GM19099 (cell line): ENCODE results near the gene MRPL58.

Experiments
- POLR2A ChIP-seq: IDR thresholded peaks from 3 replicates; pipeline ENCODE4 v1.6.1; 2011; ENCODE audit warnings: low read depth; ENCODE audit not compliant: insufficient read length; ENCODE audit errors: extremely low read depth

Gene MRPL58

DNA sequence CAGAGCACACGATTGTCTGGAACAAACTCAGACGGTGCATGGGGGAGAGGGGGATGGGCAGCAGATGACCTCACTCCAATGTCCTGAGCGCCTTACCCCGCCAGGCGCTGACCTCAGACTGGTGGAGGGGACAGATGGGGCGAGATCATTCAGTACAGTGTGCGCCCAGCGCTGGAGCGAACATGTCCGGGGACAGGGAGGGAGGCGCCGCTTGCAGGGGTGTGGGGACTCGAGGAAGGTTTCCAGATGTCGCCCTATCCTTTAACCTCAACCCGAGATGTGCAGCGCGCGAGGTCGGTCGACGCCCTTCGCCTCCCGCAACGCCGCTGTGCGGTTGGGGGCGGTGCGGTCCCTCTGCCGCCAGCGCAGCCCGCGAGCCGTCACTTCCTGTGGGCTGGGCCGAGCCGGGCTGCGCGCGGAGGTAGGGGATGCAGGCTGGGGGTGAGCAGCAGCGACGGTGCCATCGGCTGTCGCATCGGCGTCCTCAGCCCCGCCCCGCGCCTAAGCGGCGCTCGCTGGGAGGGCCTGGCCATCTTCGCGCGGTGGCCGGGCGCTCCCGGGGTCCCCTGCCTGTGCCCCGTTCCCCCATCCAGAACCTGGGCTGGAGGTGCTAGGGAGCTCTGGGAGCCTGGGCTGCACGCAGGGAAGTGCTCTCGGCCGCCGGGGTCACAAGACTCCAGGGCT is 30.3 kb upstream of the MRPL58 start:
- TF ChIP-seq POLR2A, result peak; percentile 10

DNA sequence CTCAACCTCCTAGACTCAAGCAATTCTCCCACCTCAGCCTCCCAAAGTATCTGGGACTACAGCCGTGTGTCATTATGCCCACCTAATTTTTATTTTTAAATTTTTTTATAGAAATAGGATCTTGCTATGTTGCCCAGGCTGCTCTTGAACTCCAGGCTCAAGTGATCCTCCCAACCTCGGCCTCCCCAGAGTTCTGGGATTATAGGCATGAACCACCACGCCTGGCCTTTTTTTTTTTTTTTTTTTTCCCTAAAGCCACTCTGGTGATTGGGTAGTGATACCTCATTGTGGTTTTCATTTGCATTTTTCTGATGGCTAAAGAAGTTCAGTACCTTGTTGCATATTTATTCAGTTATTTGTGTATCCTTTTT is 26.3 kb upstream of the MRPL58 start:
- no peak for TF ChIP-seq POLR2A

DNA sequence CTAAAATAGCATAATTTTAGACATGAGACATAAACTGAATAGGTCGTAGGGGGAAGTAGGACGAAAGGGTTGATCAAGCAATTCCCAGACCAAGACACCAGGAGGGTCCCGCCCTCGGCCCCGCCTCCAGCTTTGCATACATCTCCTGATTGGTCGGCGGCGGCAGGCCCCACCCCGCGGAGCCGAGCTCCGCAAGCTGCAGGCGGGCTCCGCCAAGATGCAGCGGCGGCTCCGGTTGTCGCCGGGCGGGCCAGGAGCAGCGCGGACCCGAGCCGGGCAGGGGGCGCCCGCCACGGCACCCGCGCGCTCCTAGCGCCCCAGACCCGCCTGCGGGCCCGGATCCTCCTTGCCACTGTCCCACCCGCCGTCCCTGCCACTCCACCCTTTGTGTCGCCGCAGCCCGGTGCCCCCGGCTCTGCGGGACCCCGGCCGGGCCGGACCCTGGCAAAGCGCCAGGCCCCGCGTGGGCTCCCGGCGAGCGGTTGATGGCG is 25.0 kb upstream of the MRPL58 start, which contains the start of gene CDR2L:
Gene CDR2L, plus strand, starts transcription at position 215 of the 491 bp plus-strand sequence. CDS start 412 bp downstream, outside the sequence.
- TF ChIP-seq POLR2A, result no peak

DNA sequence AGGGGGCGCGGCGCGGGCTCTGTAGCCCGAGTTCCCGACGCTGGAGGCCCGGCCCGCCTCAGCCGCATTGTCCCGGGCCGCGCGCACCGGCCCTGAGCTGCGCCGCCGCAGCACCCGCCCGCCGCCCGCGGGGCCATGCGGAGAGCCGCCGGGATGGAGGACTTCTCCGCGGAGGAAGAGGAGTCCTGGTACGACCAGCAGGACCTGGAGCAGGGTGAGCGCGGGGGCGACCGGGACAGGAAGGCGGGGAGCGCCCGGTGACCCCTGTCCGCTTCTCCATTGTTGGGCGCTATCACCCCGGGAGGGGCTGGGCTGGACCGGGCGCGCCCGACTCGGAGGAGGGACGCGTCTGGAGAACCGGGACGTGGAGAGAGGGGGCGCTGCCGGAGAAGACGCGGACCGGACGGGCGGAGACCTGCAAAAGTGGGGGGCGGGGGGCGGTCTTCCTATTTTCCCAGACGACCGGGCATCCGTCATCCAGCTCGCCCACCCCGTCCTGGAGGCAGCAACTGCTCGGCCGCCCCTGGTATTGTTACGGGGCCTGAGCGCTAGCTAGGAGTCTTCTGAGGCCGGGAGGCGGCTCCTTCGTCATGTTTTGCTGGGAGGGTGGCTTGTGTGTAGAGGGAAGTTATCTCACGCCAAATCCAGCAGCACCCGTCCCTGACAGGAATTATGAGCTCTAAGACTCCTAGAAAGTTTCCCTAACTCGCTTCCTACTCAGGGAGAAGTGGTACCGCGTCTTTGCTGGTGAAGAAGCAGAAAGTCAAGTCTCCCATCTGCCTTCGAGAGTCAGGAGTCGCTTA is 24.4 kb upstream of the MRPL58 start:
- TF ChIP-seq POLR2A, result no peak

DNA sequence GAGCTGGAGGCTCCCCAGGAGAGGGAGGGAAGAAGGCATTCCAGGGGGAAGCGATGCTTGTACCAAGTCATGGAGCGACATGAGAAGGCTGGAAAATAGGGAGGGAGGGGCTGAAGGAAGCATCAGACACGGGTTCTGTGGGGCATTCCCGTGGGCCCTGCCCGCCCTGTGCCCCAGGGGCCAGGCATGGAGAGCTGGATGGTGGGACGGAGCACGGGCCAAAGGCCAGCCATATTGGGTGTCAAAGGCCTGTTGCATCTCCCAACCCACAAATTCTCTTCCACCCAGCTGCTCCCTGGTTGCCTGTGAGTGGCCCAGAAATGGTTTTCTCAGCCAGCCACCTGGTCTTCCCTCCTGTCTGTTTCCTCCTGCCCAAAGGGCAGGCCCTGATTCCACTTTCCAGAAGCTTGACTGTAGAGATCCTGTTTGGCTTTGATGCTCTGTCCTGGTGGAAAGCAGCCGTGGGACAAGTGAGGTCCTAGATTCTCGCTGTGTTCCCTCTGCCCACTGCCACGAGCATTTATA is 21.8 kb upstream of the MRPL58 start:
- no peak for TF ChIP-seq POLR2A

DNA sequence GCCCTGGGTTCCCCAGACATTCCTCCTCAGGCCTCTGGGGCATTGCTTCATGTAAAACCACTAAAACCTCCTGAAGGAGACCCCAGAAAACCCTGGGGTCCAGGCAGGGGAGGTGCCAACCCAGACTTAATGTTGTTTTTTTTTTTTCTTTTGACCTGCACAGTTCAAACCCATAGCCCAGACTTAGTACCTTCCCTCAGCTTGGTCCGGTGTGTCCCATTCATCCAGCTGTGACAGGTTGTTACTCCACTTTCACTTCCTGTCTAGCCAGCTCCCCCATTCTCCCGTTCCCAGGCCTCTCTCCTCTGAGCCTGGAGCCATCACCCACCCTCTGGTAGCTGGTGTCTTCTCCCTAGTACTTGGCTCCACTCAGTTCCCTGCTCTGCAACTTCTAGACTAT is 20.2 kb upstream of the MRPL58 start:
- TF ChIP-seq POLR2A, result no peak

DNA sequence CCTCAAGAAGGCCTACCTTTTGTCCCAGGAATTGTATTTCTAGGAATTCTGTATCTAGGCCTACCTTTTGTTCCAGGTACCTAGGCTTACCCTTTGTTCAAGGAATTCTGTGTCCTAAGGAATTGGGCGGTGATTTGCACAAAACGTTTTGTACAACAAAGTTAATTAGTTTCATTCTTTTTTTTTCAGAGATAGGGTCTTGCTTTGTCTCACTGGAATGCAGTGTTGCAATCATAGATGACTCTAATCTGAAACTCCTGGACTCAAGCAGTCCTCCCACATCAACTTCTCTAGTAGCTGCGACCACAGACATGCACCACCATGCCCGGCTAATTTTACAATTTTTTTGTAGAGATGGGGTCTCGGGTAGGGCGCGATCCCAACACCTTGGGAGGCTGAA is 18.0 kb upstream of the MRPL58 start:
- TF ChIP-seq POLR2A, result no peak

DNA sequence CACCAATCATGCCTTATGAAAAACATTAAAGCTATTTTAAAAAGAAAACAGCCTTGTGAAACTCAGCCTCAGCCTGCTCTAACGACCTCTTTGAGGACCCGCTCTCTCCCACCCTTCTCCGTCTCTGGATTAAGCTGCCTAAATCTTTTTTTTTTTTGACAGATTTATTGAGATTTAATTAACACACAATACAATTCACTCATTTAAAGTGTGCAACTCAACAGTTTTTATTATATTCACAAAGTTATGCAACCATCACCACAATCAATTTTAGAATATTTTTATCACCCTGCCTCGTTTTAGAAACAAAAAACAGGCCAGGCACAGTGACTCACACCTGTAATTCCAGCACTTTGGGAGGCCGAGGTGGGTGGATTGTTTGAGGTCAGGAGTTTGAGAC is 16.6 kb upstream of the MRPL58 start:
- no peak for TF ChIP-seq POLR2A

DNA sequence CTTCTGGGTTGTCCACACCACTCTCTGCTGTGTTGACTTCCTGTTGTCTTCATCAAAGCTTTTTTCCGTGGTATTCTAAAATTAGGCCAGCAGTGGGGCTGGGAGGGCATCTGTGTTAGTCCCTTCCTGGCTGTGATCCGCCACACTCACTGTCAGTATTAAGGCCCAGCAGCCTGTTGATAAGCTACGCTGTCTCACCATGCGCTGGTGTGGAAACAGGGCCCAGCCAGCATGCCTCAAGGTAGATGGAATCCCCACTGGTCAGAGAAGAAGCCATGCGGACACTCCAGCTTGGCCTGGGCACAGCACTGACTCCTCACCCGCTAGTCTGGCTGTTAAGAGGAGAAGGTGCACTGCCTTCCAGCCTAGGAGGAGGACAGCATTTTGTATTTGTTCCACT is 13.7 kb upstream of the MRPL58 start:
- no peak for TF ChIP-seq POLR2A

DNA sequence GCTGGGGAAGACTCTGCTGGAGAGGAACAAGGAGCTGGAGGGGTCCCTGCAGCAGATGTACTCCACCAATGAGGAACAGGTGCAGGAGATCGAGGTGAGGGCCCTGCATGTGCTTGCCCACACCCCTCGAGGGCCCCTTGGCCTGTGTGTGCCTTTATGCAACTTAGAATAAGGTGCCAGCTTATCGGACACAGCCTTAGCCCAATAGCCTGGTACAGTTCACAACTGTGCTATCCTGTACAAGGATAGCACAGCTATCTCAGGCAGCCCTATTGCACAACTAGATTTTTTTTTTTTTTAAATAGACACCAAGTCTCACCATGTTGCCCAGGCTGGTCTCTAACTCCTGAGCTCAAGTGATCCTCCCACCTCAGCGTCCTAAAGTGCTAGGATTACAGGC is 12.9 kb upstream of the MRPL58 start:
- no peak for TF ChIP-seq POLR2A

DNA sequence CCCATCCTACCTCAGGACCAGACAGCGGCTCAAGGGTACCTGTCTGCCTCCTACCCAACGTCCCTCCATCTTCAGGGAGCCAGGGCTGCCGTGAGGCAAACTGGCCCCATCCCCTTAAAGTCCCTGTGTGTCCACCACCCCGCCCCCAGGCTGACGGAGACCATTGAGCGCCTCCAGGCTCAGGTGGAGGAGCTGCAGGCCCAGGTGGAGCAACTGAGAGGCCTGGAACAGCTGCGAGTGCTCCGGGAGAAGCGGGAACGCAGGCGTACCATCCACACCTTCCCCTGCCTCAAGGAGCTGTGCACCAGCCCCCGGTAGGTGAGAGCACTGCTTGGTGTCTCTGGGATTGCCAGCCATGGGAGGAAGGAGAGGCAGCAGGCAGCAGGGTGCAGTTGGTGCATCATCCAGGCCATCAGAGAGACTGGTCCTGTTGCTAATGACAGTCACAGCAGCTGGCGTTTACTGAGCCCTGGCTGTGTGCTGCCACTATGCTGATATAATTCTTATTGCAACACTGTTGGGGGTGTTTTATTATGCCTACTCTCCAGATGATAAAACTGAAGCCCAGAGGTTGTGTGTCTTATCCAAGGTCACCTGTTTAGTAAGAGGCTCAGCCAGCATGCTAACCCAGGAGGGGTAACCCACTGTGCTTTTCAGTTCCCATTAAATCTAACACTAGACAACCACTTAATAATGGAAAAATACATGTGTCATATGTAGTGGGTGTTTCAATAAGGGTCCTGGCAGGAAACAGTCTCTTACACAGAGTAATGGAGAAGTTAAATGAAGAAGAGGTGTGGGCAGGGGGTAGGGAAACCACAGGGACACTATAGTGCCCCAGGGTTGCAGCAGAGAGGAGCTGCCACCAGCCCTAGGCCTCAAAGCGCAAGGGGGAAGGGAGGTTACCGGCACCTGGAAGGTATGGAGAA is 10.3 kb upstream of the MRPL58 start:
- no peak for TF ChIP-seq POLR2A

DNA sequence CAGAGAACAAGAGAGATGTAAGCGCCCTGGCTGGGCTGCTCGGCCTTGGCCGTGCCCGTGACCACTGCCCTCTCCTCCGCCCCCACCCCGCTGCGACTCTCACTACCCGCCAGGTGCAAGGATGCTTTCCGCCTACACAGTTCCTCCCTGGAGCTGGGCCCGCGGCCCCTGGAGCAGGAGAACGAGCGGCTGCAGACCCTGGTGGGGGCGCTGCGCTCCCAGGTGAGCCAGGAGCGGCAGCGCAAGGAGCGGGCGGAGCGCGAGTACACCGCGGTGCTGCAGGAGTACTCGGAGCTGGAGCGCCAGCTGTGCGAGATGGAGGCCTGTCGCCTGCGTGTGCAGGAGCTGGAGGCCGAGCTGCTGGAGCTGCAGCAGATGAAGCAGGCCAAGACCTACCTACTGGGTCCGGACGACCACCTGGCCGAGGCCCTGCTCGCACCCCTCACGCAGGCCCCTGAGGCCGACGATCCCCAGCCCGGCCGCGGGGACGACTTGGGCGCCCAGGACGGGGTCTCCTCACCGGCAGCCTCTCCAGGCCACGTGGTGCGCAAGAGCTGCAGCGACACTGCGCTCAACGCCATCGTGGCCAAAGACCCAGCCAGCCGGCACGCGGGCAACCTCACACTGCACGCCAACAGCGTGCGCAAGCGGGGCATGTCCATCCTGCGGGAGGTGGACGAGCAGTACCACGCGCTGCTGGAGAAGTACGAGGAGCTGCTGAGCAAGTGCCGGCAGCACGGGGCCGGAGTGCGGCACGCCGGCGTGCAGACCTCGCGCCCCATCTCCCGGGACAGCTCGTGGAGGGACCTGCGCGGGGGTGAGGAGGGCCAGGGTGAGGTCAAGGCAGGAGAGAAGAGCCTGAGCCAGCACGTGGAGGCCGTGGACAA is 9.2 kb upstream of the MRPL58 start:
- TF ChIP-seq POLR2A, result no peak

DNA sequence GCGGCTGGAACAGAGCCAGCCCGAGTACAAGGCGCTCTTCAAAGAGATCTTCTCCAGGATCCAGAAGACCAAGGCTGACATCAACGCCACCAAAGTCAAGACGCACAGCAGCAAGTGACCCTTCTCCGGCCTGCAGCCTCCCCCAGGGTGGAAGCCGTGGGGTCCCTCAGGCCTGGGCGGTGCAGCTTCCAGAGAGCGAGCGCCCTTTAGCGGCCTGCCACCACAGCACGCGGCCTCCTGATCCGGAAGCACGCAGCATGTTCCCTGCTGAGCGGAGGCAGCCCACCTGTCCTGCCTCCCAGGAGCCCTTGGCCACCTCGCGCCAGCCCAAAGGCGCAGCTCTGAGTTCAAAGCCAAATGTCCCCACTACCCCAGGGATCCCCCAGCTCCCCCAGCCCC is 8.5 kb upstream of the MRPL58 start:
- TF ChIP-seq POLR2A, result no peak

DNA sequence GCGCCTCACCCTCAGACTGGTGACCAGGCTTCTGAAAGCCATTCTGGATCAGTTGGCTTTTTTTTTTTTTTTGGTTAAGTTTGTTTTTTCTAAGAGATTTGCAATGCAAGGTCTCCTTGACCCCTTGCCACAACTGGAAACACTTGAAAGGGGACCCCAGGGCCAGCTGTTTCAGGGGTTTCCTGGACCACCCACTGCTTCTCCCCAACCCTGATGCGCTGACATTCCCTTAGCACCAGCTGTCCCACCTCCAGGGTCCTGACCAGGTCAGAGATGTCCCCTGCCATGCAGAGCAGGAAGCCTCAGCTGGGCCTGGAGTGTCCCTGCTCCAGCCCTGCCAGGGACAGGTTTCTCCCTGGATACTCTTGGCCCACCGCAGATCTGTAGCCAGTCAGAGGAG is 8.1 kb upstream of the MRPL58 start:
- no peak for TF ChIP-seq POLR2A
